ENCODE results near the gene DPP6.

- TF ChIP-seq, protein P1, sequence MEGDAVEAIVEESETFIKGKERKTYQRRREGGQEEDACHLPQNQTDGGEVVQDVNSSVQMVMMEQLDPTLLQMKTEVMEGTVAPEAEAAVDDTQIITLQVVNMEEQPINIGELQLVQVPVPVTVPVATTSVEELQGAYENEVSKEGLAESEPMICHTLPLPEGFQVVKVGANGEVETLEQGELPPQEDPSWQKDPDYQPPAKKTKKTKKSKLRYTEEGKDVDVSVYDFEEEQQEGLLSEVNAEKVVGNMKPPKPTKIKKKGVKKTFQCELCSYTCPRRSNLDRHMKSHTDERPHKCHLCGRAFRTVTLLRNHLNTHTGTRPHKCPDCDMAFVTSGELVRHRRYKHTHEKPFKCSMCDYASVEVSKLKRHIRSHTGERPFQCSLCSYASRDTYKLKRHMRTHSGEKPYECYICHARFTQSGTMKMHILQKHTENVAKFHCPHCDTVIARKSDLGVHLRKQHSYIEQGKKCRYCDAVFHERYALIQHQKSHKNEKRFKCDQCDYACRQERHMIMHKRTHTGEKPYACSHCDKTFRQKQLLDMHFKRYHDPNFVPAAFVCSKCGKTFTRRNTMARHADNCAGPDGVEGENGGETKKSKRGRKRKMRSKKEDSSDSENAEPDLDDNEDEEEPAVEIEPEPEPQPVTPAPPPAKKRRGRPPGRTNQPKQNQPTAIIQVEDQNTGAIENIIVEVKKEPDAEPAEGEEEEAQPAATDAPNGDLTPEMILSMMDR (IDR thresholded peaks at IDR 0.05), result no peak
- TF ChIP-seq EP300 (IDR thresholded peaks at IDR 0.05) (no peak), POLR2A (IDR thresholded peaks at IDR 0.05) (no peak)
Measured at GRCh38 chr7:154306036-154306435, 253.8 kb downstream of the DPP6 start.

Data from ovary (tissue), 3 donors.